HL-60 (cell line): ENCODE measurements around the gene CASP5.
"Not testable (repeated sequence)": the region's sequence is repeated elsewhere in the genome, so short reads cannot be mapped to it uniquely, and the experiment has no call there.

Source experiments
- CTCF ChIP-seq: IDR thresholded peaks from one replicate; pipeline ENCODE4 v1.5.1; 2011; ENCODE audit warnings: low read length, control low read depth, inconsistent platforms; ENCODE audit not compliant: insufficient read depth
- GABPA ChIP-seq: IDR thresholded peaks from 2 replicates; pipeline ENCODE4 v1.6.1; 2012; ENCODE audit warnings: low read depth
- POLR2AphosphoS5 ChIP-seq: IDR thresholded peaks from 2 replicates; pipeline ENCODE4 v1.6.1; 2012; ENCODE audit warnings: low read depth
- REST ChIP-seq: IDR thresholded peaks from 2 replicates; pipeline ENCODE4 v1.6.1; 2012; ENCODE audit warnings: low read depth; ENCODE audit not compliant: insufficient replicate concordance
- SPI1 ChIP-seq: IDR thresholded peaks from 2 replicates; pipeline ENCODE4 v1.6.1; 2012; ENCODE audit warnings: low read depth, mild to moderate bottlenecking, borderline replicate concordance

- TF ChIP-seq CTCF, GABPA, SPI1, POLR2AphosphoS5, REST: not testable (repeated sequence)
Measured at GRCh38 chr11:105069749-105070148, 46.8 kb upstream of the CASP5 start.
